ENCODE data around the gene ASB14.

Gene ASB14

DNA sequence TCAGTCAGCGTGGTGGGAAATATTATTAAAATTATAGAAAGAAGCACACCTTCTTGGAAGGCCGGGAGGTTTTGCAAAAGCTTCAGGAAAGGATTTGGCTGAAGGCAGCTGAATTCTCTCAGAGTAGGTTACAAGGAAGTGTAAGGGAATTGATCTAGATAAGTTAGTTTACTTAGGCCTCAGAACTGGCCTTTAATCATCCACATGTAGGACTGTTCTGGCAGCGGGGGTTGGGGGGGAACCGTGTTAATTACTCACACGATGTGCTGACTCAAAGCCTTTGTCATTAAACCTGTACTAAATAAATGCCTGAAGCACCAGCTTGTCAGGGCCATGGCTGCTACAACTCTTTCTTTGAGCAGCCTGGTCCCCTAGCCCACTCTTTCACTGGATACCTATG lies 12.8 kb downstream of the ASB14 start:
- H3K4me1 Mint-ChIP-seq = no peaks in the 10 kb centered on the region
- no peak overlapping the region for H3K27ac Mint-ChIP-seq
- DNase-seq = no peak
- H3K27me3 Mint-ChIP-seq = no peaks in the 10 kb centered on the region
- ATAC-seq = no peak
- H3K4me3 Mint-ChIP-seq = no peak overlapping the region
- no peaks in the 10 kb centered on the region for H3K9me3 Mint-ChIP-seq

DNA sequence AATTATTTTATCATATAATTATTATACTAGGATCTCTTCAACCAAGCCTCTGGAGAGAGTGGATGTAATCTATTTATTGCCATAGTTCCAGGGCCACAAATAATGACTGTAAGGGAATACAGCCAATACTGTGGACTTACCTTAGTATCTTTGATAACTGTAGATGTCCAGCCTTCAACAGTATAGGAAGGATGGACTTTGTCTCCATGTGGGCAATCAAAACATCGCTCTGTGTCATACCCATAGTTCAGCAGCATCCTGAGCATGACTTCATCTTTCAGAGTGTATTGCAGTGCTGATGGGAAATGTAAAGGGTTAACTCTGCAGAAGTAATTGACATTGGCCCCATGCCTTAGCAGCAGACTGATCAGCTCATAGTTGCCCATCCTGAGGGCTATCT lies 14.2 kb downstream of the ASB14 start:
- no peak for ATAC-seq
- Mint-ChIP-seq H3K4me1 (no peaks in the 10 kb centered on the region), H3K27ac (no peak overlapping the region), H3K27me3 (no peaks in the 10 kb centered on the region), H3K9me3 (no peaks in the 10 kb centered on the region), H3K4me3 (no peak overlapping the region)
- DNase-seq = no peak

DNA sequence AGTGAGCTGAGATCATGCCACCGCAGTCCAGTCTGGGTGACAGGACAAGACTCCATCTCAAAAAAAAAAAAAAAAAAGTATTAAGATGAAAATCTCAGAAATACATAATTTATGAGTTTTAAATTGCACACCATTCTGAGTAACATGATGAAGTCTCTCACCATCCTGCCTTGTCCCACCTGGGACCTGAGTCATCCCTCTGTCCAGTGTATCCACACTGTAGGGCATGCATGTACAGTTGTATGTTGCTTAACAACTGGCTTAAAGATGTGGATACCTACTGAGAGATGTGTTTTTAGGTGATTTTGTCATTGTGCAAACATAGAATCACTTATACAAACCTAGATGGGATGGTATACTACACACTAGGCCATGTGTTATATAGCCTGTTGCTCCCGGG lies 17.1 kb downstream of the ASB14 start:
- H3K27me3 Mint-ChIP-seq = no peaks in the 10 kb centered on the region

DNA sequence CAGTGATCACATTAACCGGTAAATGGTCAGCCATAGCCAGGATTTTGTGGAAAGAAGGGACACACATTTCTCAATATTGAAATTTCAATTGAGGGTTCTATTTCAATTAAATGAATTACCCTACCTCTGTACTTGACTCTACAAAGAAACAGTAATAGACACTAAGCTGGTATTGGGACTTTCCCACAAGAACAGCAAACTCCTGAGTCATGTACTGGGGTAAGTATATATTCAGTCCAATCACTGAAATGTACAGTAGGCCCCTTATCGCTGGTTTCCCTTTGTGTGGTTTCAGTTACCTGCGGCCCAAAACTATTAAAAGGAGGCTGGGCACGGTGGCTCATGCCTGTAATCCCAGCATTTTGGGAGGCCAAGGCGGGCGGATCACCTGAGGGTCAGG lies 17.6 kb downstream of the ASB14 start:
- no peaks in the 10 kb centered on the region for H3K9me3 Mint-ChIP-seq
- H3K4me3 Mint-ChIP-seq = no peak overlapping the region
- DNase-seq (no peak), ATAC-seq (no peak)
- no peaks in the 10 kb centered on the region for H3K27me3 Mint-ChIP-seq
- no peaks in the 10 kb centered on the region for H3K4me1 Mint-ChIP-seq
- no peak overlapping the region for H3K27ac Mint-ChIP-seq

More for the DNA sequence above, 17.1 kb downstream of the ASB14 start:
- no peak overlapping the region for H3K4me3 Mint-ChIP-seq
- no peaks in the 10 kb centered on the region for H3K4me1 Mint-ChIP-seq
- H3K9me3 Mint-ChIP-seq = no peaks in the 10 kb centered on the region
- ATAC-seq (no peak), DNase-seq (no peak)
- H3K27ac Mint-ChIP-seq = no peak overlapping the region

DNA sequence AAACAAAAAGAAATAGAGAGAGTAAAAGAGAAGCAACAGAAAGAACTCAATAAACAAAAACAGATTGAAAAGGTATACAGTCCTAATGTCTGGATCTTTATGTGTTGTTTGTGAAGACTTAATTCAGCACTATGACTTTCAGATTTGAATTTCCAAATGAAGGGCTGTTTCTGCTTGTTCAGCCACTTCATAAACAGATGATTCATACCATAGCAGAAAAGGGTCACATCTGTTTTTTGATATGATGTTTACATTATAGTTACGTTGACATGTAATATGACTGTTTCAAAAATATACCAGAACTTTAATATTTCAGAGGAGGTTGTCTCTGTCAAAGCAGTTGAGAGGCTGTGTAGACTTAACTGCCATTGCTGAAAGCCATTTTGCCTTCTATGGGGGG lies 24.1 kb downstream of the ASB14 start:
- no peak for ATAC-seq
- Mint-ChIP-seq H3K4me1 (no peaks in the 10 kb centered on the region), H3K27me3 (no peaks in the 10 kb centered on the region), H3K9me3 (peaks cover 3 to 4% of the 10 kb centered on the region in 2 donors), H3K4me3 (no peak overlapping the region), H3K27ac (no peak overlapping the region)
- no peak for DNase-seq

DNA sequence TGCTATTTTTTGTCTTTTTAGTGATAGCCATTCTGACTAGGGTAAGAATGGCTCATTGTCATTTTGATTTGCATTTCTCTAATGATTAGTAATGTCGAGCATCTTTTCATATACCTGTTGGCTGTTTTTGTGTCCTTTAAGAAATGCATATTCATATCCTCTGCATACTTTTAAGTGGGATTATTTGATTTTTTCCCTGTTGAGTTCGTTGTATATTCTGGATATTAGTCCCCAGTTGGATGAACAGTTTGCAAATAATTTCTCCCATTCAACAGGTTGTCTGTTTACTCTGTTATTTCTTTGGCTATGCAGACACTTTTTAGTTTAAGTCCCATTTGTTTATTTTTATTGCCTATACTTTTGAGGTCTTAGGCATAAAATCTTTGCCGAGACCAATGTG lies 30.6 kb downstream of the ASB14 start:
- H3K4me1 Mint-ChIP-seq = no peaks in the 10 kb centered on the region
- H3K9me3 Mint-ChIP-seq = peaks cover 4 to 8% of the 10 kb centered on the region in 2 donors
- no peak overlapping the region for H3K4me3 Mint-ChIP-seq

DNA sequence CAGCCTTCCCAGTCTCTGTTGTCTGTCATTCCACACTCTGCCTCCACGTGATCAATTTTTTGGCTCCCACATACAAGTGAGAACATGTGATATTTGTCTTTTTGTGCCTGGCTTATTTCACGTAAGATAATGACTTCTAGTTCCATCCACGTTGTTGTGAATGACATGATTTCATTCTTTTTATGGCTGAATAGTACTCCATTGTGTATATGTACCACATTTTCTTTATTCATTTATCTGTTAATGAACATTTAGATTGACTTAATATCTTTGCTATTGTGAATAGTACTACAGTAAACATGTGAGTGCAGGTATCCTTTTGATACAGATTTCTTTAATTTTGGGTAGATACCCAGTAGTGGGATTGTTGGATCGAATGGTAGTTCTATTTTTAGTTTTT lies 31.4 kb downstream of the ASB14 start:
- no peak for DNase-seq
- no peak for ATAC-seq
- Mint-ChIP-seq H3K4me3 (no peak overlapping the region), H3K27me3 (no peaks in the 10 kb centered on the region), H3K4me1 (no peaks in the 10 kb centered on the region), H3K27ac (no peak overlapping the region), H3K9me3 (peaks cover 4 to 8% of the 10 kb centered on the region in 2 donors)

More for the DNA sequence above, 30.6 kb downstream of the ASB14 start:
- Mint-ChIP-seq H3K27ac (no peak overlapping the region), H3K27me3 (no peaks in the 10 kb centered on the region)
- DNase-seq (no peak), ATAC-seq (no peak)

DNA sequence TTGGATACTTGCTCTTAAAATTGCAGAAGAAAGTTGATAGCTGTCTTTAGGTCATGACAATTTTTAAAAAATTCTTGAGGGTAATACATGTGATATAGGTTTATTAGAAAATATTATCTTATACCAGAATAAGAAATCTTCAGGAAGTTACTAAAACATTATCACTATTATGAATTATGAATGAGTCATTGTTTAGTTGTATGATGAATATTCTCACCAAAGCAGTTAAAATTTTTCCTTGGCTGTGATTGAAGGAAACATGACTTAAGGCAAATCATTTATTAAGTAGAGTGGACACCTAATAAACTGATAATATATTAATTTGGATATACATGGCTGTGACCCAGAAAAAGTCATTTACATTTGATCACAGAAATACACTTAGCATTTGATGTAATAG lies 34.8 kb downstream of the ASB14 start:
- DNase-seq (no peak), ATAC-seq (no peak)
- Mint-ChIP-seq H3K9me3 (no peaks in the 10 kb centered on the region), H3K27me3 (no peaks in the 10 kb centered on the region), H3K4me3 (no peak overlapping the region), H3K27ac (no peak overlapping the region), H3K4me1 (no peaks in the 10 kb centered on the region)

DNA sequence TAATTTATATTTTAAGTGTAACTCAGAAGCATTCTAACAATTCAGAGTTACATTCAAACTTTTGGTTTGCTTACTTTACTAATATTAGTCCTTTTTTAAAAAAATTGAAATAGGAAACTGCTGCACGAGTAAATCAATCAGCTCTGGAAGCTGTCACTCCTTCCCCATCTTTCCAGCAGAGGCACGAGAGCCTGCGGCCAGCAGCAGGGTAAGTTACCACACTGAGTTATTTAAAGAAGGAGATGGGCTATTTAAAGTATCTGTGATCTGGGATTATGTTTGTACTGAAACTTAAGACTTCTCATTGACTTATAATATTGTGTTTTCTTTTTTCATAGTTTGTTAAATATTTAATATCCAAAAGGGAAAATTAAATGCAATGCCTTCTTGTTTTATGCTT lies 35.6 kb downstream of the ASB14 start:
- DNase-seq (no peak), ATAC-seq (no peak)
- Mint-ChIP-seq H3K27me3 (no peaks in the 10 kb centered on the region), H3K4me1 (no peaks in the 10 kb centered on the region), H3K4me3 (no peak overlapping the region), H3K9me3 (no peaks in the 10 kb centered on the region), H3K27ac (no peak overlapping the region)

DNA sequence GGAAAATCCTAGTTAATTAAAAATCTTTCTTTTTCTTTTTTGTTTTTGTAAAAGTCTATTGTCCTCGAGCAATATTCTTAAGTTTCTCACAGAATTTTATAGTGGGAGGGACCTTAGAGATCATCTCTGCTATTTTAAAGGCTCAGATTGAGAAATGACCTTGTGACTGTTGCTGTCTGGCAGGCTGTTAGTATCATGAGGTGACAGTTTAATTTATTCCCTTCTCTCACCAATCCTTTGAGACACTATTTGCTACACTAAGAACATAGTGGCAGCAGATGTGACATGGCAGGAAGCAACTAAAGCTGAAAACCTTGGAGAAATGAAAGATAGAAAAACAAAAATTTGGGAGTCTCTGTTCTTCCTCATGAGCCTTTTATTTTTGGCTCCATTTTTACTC lies 40.1 kb downstream of the ASB14 start:
- no peaks in the 10 kb centered on the region for H3K27me3 Mint-ChIP-seq
- ATAC-seq (no peak), DNase-seq (no peak)
- H3K4me1 Mint-ChIP-seq = no peaks in the 10 kb centered on the region
- no peak overlapping the region for H3K4me3 Mint-ChIP-seq
- H3K9me3 Mint-ChIP-seq = no peaks in the 10 kb centered on the region
- H3K27ac Mint-ChIP-seq = no peak overlapping the region

DNA sequence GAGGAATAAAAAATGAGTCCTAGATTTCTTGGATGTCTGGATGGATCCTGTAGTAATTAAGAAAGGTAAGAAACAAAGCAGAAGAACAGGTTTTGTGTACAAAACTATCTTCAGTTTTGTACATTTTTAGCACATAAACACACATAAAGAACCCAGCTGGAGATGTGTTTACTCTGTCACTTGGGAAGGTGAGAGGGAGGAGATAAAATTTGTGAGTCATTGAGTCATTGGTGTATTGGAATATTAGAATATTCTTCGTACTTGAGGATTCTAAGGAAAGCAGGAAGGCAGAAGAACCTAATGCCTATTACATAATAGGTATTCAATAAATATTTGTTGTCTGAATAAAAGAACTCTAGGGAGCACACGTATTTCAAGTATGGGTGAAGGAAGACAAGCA lies 47.5 kb downstream of the ASB14 start:
- no peaks in the 10 kb centered on the region for H3K27me3 Mint-ChIP-seq
- H3K27ac Mint-ChIP-seq = peak overlapping the region in 1 of 2 donors; percentile 10
- no peak for DNase-seq
- ATAC-seq = no peak
- H3K4me3 Mint-ChIP-seq = no peak overlapping the region
- no peaks in the 10 kb centered on the region for H3K9me3 Mint-ChIP-seq
- no peaks in the 10 kb centered on the region for H3K4me1 Mint-ChIP-seq

DNA sequence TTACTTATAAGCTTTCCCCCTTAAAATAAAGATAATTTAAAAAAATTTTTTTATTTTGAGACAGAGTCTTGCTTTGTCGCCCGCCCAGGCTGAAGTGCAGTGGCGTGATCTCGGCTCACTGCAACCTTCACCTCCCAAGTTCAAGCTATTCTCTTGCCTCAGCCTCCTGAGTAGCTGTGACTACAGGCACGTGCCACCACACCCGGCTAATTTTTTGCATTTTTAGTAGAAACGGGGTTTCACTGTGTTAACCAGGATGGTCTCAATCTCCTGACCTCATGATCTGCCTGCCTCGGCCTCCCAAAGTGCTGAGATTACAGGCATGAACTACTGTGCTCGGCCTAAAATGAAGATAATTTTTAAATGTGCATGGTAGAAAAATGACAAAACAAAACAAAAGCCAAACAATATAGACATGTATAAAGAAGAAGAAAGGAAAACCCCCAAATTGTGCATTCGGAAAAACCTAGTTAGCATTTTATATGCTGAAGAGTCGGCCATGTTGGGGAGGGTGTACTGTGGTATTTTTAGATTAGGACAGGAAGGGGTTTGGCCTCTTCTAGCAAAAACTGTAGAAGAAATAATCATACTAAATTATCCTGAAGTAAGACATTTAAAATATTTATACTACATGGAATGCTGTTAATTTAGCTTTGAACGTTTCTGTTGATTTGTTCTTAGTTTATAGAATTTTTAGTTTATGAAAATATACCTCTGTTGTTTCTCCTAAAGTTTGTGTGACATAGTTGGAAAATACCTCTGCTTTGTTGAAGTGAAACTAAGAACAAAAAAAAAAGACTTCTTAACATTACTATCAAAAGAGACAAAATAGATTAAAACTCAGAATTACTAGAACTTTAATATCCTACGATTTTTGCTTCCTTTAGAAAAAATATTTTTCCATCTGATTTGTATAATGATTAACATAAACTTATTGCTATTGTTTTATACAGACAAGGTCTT lies 57.6 kb downstream of the ASB14 start:
- ATAC-seq (no peak), DNase-seq (no peak)
- H3K4me3 Mint-ChIP-seq = no peak overlapping the region
- peaks cover 22% of the 10 kb centered on the region for H3K4me1 Mint-ChIP-seq
- peaks cover 0 to 5% of the 10 kb centered on the region in 2 donors for H3K9me3 Mint-ChIP-seq
- no peaks in the 10 kb centered on the region for H3K27me3 Mint-ChIP-seq
- peak overlapping the region in 1 of 2 donors; percentile 67 for H3K27ac Mint-ChIP-seq

DNA sequence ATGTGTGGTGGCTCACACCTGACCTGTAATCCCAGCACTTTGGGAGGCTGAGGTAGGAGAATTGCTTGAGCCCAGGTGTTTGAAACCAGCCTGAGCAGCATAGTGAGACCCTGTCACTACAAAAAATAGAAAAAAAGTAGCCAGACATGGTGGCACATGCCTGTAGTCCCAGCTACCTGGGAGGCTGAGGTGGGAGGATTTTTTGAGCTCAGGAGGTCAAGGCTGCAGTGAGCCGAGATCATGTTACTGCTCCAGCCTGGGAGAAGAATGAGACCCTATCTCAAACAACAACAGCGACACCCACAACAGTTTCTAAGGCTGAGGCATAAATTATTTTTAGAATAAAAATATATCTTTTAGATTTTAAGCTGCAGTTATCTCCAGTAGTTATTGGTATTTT lies 58.7 kb downstream of the ASB14 start:
- Mint-ChIP-seq H3K4me3 (no peak overlapping the region), H3K27me3 (no peaks in the 10 kb centered on the region), H3K4me1 (peaks cover 33% of the 10 kb centered on the region), H3K27ac (no peak overlapping the region), H3K9me3 (peaks cover 0 to 2% of the 10 kb centered on the region in 2 donors)
- DNase-seq (no peak), ATAC-seq (no peak)

DNA sequence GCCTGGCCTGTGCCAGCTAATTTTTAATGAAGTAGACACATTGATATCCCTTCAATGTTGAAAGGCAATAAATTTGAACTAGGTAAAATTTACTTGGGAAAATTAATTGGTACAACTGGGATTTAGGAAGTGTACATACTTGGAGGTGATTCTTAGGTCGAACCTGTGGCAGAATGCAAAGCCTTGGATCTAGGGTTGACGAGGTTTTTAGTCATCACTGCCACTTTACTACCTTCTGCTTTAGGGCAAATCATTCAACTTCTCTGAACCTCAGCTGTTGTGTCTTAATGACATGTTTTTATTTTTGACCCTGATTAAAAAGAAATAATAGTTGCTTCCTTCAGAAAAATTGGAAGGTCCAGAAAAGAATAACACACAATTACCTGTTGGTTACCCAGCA lies 62.5 kb downstream of the ASB14 start:
- H3K9me3 Mint-ChIP-seq = no peaks in the 10 kb centered on the region
- H3K4me1 Mint-ChIP-seq = peaks cover 39% of the 10 kb centered on the region
- DNase-seq = no peak
- peak overlapping the region in 1 of 2 donors; percentile 35 for H3K4me3 Mint-ChIP-seq
- ATAC-seq = no peak
- no peaks in the 10 kb centered on the region for H3K27me3 Mint-ChIP-seq
- H3K27ac Mint-ChIP-seq = no peak overlapping the region

DNA sequence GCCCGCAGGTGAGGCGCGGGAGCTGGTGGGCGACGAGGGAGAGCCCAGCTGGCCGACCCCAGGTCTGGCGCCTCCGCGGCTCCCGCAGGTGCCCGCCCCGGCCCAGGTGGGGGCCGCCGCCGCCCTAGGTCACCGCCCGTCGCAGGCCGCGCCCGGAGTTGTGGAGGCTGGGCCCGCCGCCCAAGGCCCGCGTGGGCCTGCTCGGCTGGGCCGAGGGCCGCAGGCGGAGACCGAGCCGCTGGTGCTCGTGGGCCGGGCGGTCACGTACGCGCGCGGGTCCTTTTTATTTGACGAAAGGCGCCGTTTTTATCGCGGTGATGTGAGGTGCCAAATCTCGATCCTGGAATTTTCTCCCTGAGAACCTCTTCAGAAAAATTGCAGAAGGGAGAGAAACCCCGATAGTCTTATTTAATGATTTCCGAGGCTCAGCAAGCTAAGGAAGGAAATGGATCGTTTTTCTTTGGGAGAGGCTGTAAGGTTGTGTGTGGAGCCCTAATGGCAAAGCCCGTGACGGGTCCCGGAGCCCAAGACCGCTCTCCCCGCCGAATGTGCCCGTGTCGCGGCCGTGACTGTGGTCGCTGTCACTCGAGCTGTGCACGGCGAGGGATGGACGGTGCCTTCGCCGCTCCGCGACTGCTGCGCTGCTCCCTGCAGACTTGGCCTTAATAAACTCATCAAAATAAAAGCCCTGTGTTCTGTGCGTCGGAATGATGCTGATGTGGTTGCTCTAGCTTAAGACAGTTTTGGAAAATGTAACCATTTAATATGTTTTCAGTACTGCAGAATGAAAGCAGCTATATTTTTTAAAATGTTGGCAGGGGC lies 64.3 kb downstream of the ASB14 start:
- no peaks in the 10 kb centered on the region for H3K27me3 Mint-ChIP-seq
- H3K9me3 Mint-ChIP-seq = no peaks in the 10 kb centered on the region
- peaks cover 34% of the 10 kb centered on the region for H3K4me1 Mint-ChIP-seq
- H3K4me3 Mint-ChIP-seq = peak overlapping the region; percentile 89 to 94
- ATAC-seq (peak; percentile 65), DNase-seq (peak; percentile 50 to 59)
- peak overlapping the region; percentile 87 to 92 for H3K27ac Mint-ChIP-seq
